GM12892 (cell line): ENCODE data around the gene RBM27.

Experiments used
- POLR2A ChIP-seq: IDR thresholded peaks from 2 replicates; pipeline ENCODE4 v1.6.1; 2011; ENCODE audit warnings: low read depth, low read length, control low read depth
- TAF1 ChIP-seq: IDR thresholded peaks from 2 replicates; pipeline ENCODE4 v1.6.1; 2011; ENCODE audit warnings: low read depth, mild to moderate bottlenecking, control low read depth, low read length, borderline replicate concordance

- TF ChIP-seq POLR2A (no peak), TAF1 (no peak)
Measured at GRCh38 chr5:146243247-146243646, 39.8 kb downstream of the RBM27 start.
